IPS-11a (cell line): Measurements from ENCODE around the gene MYO1G.
"Not testable (repeated sequence)": the region's sequence is repeated elsewhere in the genome, so short reads cannot be mapped to it uniquely, and the experiment has no call there.

Experiments used
- H3K4me3 ChIP-seq: one replicate; pipeline ENCODE4 v1.5.1; 2013; ENCODE audit warnings: low read depth, low read length, control low read depth

Gene MYO1G

DNA sequence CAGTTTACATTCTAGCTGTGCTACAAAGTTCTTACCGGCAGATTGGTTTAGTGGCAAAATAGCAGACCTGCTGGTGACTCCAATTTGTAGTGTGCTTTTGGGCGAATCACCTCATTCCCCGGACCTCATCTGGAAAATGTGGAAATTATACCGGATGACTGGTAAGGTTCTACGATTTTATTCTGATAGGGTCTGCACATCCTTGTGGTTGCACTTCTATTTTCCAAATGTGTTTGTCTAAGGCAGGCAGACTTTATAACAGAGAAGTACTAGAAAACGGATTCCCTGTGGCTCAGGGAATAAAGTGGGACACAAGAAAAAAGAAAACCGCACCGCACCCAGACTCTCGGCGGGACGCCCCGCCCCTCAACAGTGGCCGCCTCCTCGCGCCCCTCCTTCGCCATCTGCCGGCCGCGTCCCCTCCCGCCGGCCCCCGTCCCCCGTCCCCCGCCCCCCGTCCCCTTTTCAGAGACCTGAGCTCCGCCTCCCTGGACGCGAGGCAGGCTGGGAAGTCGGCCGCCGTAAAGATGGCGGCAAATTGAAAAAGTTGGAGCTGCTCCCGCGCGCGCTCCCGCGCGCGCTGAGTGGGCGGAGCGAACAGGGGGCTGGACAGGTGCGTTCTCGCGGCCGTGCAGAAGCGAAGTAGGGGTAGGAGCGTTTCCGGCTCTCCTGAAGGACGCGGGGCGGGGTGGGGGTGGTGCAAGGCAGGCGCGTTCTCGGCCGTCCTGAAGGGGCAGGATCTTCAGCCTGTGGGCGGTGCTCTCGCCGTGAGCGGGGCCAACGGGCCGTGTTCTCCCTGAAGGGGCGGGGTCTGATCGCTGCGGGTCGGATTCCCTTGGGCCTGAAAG is 20.7 kb upstream of the MYO1G start:
- H3K4me3 ChIP-seq = peak overlapping the region; percentile 67

DNA sequence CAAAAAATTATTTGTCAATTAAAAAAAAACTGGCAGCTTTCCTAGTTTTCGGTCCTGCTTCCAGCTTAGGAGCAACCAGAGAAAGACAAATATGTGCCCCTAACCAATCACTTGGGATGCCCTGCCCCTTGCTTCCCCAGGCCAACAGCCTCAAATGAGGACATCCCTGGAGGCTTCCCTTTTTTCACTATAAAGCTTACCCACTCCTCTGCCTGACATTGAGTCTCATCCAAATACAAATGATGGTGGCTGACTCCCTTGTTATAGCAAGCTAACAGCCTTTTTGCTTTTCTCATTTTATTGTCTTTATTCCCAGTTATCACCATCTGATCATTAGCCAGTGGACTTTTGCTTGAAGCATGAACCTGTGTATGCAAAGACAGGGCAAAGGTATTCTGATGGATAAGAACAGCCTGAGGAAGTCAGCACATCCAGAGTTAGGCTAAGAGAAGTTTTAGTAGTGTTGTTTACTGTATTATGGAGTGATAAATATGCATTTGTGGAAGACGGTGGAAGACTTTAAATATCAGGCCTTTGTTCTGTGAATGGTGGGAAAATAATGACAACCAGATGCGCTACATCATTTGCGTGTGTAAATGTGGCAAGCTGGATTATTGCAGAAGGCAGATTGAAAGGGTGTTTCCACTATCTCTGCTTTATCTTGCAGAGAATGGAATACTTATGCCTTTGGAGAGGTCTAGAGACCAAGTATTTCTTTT is 19.5 kb upstream of the MYO1G start:
- no peak overlapping the region for H3K4me3 ChIP-seq

DNA sequence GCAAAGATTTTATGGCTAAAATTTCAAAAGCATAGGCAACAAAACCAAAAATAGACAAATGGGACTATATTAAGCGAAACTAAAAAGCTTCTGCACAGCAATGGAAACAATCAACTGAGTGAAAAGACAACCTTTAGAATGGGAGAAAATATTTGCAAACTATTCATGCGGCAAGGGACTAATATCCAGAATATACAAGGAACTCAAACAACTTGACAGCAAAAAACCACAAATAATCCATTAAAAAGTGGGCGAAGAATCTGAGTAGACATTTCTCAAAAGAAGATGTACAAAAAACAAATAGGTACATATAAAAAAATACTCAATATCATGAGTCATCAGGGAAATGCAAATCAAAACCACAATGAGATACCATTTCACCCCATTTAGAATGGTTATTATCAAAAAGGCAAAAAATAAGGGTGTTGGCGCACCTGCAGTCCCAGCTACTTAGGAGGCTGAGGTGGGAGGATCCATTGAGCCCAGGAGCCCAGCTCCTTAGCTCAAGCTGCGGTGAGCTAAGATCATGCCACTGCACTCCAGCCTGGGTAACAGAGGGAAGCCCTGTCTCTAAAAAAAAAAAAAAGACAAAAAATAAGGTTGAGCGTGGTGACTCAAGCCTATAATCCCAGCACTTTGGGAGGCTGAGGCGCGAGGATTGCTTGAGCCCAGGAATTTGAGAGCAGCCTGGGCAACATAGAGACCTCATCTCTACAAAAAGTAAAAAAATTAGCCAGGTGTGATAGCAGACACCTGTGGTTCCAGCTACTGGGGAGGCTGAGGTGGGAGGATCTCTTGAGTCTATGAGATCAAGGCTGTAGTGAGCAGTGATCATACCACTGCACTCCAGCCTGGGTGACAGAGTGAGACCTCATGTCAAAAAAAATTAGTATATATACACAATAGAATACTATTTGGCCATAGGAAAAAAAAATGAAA is 17.0 kb upstream of the MYO1G start:
- H3K4me3 ChIP-seq = no peak overlapping the region

DNA sequence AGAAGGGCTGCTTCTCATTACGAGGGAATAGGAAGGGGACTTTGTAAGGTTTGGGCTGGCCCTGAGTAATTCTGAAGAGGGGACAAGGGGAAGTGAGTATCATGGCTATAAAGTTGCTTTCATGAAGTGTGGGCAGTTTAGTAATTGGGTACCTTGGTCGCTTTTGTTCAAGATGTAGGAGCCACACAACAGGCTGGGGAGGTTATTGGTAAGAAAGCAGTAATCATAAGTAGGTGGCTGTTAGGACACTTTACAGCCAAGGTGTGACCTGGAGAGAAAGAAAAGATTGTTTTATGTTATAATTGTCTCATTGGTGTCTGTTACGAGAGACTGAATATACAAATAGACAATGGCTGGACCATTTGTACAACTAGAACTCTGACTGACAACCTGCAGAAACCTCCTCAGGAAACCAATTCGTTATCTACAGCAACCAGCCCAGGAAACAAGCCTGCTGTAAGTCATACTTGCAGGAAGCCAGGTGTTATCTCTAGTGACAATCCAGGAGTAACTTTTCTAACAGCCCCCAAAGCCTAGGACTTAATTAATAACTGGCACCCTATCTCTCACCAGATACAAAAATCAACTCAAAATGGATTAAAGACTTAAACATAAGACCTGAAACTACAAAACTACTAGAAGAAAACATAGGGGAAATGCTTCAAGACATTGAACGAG is 16.2 kb upstream of the MYO1G start:
- no peak overlapping the region for H3K4me3 ChIP-seq

- not testable (repeated sequence) for H3K4me3 ChIP-seq
Observed at GRCh38 chr7:44992004-44992795, 13.4 kb upstream of the MYO1G start.

- H3K4me3 ChIP-seq = no peak overlapping the region
Observed at GRCh38 chr7:44990109-44991023, 11.6 kb upstream of the MYO1G start.

DNA sequence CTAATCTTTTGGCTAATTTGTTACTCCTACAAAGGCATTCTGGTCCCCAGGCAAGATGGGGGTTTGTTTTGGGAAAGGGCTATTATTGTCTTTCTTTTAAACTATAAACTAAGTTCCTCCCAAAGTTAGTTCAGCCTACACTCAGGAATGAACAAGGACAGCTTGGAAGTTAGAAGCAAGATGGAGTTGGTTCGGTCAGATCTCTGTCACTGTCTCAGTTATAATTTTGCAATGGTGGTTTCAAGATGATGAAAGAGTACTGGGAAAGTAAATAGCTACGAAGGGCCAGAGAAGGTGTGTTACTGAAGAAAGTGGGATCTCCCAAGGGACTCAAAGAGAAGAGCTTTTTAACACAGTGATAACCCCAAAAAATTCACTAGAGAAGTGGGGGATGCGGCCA is 10.3 kb upstream of the MYO1G start:
- H3K4me3 ChIP-seq = no peak overlapping the region

DNA sequence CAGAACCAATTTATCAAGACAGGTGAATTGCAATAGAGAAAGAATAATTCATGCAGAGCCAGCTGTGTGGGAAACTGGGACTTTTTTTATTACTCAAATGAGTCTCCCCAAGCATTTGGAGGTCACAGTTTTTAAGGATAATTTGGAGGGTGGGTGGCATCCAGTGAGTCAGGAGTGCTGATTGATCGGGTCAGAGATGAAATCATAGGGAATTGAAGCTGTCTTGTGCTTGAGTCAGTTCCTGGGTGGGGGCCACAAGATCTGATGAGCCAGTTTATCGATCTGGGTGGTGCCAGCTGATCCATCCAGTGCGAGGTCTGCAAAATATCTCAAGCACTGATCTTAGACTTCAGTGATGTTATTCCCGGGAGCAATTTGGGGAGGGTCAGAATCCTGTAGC is 9.9 kb upstream of the MYO1G start:
- no peak overlapping the region for H3K4me3 ChIP-seq

- no peak overlapping the region for H3K4me3 ChIP-seq
Observed at GRCh38 chr7:44987996-44988395, 9.2 kb upstream of the MYO1G start.

DNA sequence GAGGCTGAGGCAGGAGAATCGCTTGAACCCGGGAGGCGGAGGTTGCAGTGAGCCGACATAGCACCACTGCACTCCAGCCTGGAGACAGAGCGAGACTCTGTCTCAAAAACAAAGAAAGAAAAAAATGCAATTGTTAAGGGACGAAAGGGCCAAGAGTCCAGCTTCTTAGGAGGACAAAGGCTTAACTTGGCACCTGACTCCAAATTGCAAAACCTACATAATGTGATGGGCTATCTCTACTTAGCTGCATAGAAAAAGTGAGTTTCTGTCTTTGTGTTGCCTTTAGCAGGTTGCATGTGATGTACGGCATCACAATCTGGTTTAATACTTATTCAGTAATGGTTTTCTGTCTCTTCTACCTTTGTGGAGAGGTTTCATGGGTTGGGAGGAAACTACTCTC is 8.6 kb upstream of the MYO1G start:
- no peak overlapping the region for H3K4me3 ChIP-seq

- H3K4me3 ChIP-seq = peak overlapping the region; percentile 97
Observed at GRCh38 chr7:44986218-44987053, 7.6 kb upstream of the MYO1G start.

DNA sequence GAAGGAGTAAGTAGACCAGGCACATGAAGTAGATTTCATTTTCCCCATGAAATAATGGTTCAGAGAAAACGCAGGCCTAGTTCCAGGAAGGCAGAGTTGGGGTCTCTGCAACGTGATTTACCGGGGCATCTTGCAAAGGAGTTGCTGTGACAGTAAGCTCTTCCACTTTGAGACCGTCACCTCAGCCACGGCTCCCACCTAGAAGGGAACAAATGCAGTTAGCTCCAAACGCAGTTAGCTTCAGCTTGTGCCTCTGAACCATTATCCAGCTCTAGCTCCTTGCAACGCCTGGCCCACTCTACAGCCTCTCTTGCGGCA is 7.0 kb upstream of the MYO1G start:
- H3K4me3 ChIP-seq = peak overlapping the region; percentile 97

- peak overlapping the region; percentile 97 for H3K4me3 ChIP-seq
Observed at GRCh38 chr7:44985033-44985695, 6.3 kb upstream of the MYO1G start.

- H3K4me3 ChIP-seq = no peak overlapping the region
Observed at GRCh38 chr7:44984478-44984758, 5.6 kb upstream of the MYO1G start.

- H3K4me3 ChIP-seq = no peak overlapping the region
Observed at GRCh38 chr7:44983742-44984477, 5.1 kb upstream of the MYO1G start.

DNA sequence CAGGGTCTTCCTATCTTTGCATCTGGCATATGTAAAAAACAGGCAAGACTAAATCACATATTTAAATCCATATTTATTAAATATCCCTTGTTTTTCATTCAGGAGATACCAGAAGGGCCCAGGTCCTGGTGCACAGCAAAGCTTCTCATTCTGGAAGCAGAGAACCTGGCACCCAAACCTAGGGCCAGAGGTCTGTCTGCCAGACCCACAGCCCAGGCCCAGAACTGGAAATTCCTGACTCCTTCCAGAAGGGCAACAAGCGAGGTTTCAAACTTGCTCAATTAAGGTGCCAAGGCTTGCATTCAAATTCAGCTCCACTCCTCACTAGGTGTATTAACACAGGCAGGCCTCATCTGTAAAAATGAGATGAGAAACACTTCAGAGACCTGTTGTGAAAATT is 4.2 kb upstream of the MYO1G start:
- H3K4me3 ChIP-seq = no peak overlapping the region

DNA sequence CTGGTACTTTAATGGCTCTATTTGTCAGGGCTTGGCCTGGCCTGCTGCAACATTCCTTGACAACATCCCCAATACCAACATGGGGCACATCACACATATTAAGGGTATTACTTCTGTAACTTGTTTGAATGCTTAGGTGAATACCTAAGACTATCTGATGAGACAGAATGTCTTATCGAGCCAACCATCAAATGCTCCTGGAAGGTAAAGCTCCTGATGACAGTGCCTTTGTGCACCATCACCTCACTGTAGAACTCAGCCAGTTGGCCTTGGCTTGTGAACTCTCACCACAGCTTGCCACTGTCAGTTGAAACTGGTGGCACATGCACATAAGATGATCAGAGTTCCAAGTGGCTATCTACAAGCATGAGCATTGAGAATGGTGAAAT is 3.7 kb upstream of the MYO1G start:
- no peak overlapping the region for H3K4me3 ChIP-seq
